Airway epithelial cell (primary cell): ENCODE data around the gene KLF14. TPM values are rescaled to one million over a fixed set of nuclear protein-coding genes. Genes with fewer than 3 reads are reported as not detected.

Experiments
- total RNA-seq: library from RNA; depleted of rRNA; stranded (reverse); fragments of >200 nt; gene quantifications from 2 replicates; pipeline ENCODE4 v1.2.3, GENCODE V29; 2015

KLF14 gene
- not detected in 2 replicates for total RNA-seq

GRCh38 chr7:130733931-130734814, at the start of gene KLF14:
Gene KLF14 (minus strand): TSS chr7:130734207. CDS start chr7:130734033, 174 bp downstream.

Other genes with a start within 250 kb of the KLF14 start
- gene MEST, start 242.1 kb downstream of the KLF14 start, total RNA-seq, result 44.7 and 50.3 TPM in 2 replicates
- gene COPG2, start 65.5 kb downstream of the KLF14 start, total RNA-seq, result 17.4 and 18.1 TPM in 2 replicates
- not detected in 2 replicates for gene TSGA13, start 47.7 kb downstream of the KLF14 start, total RNA-seq